ENCODE results near the gene OAT.

OAT gene

GRCh38 chr10:124418726-124419501 is at the start of gene OAT:
Gene OAT, minus strand, starts transcription at chr10:124418923. Its CDS starts 6,752 bp downstream, at chr10:124412171.
- DNase-seq (ENCODE audit: low read depth): peak; percentile 95

DNA sequence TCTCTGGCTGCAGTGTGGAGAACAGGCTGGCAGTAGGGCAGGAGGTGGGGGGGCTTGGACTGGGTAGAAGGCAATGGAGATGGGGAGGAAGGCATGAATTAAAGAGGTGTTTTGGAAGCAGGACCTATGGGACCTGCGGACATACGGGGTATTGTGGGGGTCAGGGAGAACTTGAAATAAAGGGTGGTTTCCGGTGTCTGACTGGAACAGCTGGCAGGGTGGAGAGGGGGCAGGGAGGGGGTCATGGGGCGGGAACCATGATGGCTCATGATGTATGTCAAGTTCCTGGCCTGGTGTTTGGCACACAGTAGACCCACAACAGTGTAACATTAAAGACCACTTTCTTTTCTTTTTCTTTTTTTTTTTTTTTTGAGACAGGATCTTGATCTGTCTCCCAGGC is 48.4 kb upstream of the OAT start:
- DNase-seq (ENCODE audit: low read depth): no peak

- no peak for DNase-seq (ENCODE audit: low read depth)
Measured at GRCh38 chr10:124465777-124466488, 47.2 kb upstream of the OAT start.

DNA sequence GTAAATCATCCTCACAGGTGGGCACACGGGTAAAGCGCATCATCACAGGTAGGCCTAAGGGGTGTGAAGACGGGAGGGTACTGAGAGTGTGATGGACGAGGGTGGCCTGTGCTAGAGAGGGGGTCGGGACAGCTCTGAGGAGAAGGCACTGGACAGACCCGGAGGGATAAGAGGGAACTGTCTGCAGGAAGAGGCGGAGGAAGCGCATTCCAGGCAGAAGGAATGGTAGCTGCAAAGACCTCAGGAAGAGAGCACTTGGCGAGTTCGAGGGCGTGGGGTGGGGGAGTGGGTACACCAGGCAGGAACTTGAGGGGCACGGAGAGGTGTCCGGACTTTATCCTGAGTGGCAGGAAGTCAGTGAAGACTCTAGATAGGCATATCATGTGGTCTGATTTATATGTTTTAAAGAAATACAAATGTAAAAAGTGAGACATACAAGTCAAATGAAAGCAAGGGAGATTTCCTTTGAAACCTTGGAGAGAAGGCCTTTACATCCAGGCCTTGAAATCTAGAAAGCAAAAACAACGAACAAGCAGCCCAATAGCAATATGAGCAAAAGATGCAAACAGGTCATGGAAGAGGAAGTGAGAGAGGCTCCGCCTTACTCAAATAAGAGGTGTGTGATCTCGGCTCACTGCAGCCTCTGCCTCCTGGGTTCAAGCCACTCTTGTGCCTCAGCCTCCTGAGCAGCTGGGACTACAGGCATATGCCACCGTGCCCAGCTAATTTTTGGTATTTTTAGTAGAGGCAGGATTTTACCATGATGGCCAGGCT is 46.5 kb upstream of the OAT start:
- DNase-seq (ENCODE audit: low read depth): no peak

DNA sequence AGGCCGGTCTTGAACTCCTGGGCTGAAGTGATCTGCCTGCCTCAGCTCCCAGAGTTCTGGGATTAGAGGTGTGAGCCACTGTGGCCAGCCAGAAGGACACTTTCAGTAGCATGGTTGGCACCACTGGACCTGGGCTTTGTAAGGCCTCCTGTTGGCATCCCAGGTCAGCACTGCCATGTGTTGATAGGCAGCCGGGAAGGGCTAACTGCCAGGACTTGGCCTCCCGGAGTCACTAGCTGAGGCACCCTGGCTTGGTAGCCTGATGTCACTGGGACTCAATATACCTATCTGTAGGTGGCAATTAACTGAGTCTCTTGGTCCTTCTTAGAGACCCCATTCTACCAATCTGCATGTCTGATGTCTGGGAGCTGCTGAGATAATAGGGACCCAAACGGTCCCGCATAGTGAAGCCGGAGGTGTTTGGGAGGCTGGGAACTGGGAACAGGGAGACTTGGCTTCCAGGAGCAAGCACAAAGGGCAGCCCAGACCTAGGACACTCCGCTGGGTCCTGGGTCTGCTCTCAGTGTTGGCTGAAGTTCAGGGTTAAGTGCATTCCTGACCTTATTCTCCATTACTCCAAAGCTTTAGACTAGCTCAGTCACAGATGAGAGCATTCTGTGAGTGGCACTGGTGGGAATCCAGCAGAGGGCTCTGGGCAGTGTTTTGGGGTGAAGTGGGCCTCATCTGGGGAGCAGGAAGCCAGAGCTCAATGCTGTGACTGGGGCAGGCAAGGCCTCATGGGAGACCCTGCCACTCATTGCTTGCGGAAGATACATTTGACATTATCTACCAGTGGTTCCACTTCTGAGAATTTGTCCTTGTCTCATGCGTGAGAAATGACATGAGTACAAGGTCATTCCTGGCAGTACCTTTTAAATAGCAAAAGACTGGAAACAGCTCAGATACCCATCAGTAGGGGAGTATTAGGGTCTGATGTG is 45.6 kb upstream of the OAT start:
- DNase-seq (ENCODE audit: low read depth): no peak

DNA sequence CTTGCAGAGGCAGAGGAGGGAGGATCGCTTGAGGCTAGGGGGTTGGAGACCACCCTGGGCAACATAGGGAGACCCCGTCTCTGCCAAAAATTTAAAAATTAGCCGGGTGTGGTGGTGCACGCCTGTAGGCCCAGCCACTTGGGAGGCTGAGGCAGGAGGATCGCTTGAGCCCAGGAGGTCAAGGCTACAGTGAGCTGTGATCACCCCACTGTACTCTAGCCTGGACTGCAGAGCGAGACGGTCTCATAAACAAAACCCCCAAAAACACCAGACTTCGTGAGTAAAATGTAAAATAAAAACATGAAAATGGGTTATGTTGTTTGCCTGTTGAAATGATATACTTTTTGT is 43.6 kb upstream of the OAT start:
- no peak for DNase-seq (ENCODE audit: low read depth)

DNA sequence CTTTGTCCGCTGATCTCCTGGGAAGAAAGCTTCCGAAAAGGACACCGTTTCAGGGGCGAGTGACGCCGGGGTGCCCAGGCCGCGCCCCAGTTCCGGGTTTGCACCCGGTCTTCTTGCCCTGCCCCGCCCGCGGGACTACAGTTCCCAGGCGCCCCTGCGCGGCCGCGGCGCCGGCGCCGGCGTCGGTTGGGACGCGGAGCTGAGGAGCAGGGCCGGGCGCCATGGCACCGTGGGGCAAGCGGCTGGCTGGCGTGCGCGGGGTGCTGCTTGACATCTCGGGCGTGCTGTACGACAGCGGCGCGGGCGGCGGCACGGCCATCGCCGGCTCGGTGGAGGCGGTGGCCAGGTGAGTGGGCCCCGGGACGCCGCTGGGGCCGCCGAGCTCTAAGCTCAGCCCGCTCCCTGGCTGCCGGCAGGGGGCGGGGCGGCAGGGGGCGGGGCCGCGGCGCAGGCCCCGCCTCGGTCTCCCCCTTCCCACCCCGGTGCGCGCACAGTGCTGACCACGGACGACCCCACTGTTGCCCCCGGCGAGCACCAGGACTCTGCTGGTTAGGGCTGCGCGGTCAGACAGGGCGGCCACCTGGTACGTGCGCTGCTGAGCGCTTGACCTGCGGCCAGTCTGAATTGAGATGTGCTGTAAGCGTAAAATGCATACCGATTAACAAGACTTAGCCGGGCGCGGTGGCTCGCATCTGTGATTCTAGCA is 43.1 kb upstream of the OAT start, which contains the start of gene LHPP:
LHPP (plus strand) TSS at position 182 of the 706 bp plus-strand sequence; CDS start at position 222, 40 bp downstream.
- DNase-seq (ENCODE audit: low read depth): peak; percentile 83

GRCh38 chr10:124460144-124460543 is 41.4 kb upstream of the OAT start:
- no peak for DNase-seq (ENCODE audit: low read depth)

GRCh38 chr10:124459395-124459794 is 40.7 kb upstream of the OAT start:
- no peak for DNase-seq (ENCODE audit: low read depth)

DNA sequence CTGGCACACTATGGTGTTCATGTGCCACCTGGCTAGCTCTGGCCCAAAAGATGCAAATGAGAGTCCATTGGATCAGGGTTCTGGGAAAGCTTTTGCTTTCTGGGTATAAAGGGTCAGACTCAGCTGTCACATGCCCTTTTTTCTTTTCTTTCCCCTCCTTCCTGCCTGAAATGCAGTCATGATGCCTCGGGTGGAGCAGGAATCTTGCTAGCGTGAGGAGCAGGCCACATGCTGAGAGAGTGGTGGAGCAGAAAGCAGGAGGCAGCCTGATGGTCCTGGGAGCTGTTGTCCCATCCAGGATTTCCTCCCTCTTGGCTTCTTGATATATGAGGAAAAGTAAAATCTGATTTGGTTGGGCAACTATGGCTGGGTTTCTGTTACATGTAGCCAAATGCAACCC is 40.2 kb upstream of the OAT start:
- no peak for DNase-seq (ENCODE audit: low read depth)

DNA sequence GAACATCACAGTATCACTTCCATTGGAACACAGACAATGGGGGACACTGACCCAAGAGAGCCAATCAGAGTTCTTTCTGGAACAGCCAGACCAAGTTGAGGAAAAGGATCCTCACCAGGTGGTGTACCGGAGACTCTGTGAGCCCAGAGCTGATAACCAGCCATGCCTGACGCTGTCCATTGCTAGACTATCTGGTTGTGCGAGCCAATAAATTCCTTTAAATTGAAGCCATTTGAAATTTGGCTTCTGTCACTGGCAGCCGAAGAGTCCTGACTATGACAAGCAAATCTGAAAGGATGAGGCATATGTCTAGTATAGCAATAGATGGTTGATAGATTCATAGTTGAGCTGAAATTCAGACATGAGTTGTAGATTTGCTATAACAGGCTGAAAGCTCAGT is 39.8 kb upstream of the OAT start:
- DNase-seq (ENCODE audit: low read depth): no peak

DNA sequence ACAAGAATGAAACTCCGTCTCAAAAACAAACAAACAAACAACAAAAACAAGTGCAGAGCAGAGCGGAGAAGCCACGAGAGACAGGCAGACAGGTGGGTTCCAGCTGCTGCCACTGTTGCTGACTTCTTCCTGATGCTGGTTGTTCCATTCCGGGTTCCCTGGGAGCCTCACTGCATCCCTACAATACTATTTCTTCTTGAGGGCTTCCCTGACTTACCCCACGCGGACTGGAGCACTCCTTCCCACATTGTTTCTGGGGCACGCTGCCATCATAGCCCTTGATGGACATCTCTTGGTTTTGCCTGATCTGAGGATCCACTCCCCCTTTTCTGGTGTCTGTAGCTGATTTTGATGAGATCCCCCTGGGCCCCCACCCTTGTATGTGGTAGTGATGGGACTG is 36.7 kb upstream of the OAT start:
- DNase-seq (ENCODE audit: low read depth): no peak

DNA sequence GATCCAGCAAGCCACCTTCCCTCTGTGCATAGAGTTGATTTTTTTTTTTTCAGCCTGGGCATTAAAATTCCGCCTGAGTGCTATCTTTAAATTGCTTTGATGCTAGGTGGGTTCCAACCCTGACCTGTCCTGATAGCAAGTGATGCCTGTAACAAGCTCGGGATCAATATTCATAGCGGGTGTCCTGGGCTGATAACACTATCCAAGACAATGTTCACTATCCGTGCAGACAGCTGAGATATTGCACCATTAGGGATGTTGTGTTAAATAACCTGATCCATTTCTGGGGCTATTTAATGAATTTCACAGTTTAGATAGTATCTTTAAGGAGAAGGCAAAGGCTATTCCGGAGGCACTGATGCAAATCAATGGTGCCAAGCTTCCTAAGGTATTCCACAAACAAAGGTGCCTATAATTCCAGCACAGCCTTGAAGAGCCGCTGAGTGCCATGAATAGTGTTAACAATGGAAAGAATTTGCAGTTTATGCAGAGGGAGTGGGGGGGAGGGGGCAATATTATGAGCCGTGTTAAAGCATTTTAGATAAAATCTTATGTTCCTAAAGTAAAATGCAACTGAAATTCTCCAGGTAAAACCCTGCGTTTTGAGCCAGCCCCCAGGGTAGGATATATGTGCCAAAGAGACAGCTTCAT is 35.4 kb upstream of the OAT start:
- no peak for DNase-seq (ENCODE audit: low read depth)

DNA sequence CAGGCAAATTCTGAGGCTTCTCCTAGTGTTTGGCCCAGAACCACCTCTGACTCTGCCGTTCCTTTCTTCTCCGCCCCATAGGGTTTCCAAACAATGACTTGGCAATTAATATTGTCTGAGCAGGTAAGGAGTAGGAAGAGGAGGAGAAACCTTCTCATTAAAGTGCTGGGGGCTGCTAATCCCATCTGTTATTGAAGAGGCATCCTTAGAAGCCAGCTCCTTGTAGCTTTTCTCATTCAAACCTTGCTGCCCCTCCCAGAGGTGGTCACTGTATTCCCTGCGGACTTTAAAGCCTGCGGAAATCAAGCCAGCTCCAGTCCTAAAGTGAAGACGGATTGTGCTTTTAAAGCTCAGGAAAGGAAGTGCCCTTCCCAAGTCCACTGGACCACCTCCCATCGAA is 32.6 kb upstream of the OAT start:
- no peak for DNase-seq (ENCODE audit: low read depth)

GRCh38 chr10:124450783-124451057 is 32.0 kb upstream of the OAT start:
- no peak for DNase-seq (ENCODE audit: low read depth)

GRCh38 chr10:124450012-124450782 is 31.5 kb upstream of the OAT start, which contains the start of gene NKX1-2:
Gene NKX1-2, minus strand, starts transcription at chr10:124450035. Its CDS starts 92 bp downstream, at chr10:124449943.
- DNase-seq (ENCODE audit: low read depth): no peak

DNA sequence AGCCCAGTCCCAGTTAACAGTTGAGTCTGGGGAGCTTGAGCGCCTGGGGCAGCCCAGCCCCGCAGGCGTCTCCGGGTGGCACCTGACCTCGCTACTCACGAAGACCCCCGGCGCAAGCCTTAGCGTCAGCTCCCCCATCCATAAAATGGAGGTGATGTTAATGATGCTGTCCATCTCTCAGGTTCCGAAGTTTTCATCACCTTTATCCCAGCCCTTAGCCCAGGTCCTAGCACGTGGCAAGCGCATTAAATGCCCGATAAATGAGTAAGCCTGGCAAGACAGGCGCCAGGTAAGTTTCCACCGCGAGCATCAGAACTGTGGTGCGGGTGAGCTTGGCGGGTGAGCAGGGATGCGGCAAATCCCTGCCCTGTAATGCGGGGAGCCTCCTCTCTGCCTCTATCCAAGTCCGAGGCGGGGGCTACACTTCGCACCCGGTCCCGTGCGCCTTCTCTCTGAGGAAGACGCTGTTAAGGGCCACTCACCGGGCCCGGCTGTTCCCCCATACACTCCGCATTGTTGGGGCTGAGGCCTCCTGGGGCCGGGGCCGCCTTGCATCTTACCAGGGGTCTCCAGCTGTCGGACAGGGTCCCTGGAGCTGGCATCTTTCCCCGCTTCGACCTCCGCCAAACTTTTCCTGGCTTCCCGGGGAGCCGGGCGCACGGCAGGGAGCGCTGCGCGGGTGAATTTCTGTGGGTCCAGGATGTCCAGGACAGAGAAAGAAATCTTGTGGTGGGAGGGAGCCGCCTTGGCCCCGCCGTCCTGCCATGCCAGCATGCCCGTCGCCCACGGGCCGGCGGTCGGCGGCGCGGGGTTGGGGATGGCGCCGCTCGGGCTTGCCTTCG is 30.7 kb upstream of the OAT start:
- no peak for DNase-seq (ENCODE audit: low read depth)

- no peak for DNase-seq (ENCODE audit: low read depth)
Measured at GRCh38 chr10:124448696-124449169, 30.0 kb upstream of the OAT start.
